ENCODE measurements around the gene GPRIN3.

- TF ChIP-seq CTCF (conservative IDR thresholded peaks at IDR 0.05; ENCODE audit: low read depth in 2 of 2): no peak
- no peak for TF ChIP-seq EZH2phosphoT487 (IDR thresholded peaks at IDR 0.05; ENCODE audit: unreplicated experiment)
- no peak for TF ChIP-seq POLR2AphosphoS5 (IDR thresholded peaks at IDR 0.05; ENCODE audit: low read depth)
- TF ChIP-seq, protein P1, sequence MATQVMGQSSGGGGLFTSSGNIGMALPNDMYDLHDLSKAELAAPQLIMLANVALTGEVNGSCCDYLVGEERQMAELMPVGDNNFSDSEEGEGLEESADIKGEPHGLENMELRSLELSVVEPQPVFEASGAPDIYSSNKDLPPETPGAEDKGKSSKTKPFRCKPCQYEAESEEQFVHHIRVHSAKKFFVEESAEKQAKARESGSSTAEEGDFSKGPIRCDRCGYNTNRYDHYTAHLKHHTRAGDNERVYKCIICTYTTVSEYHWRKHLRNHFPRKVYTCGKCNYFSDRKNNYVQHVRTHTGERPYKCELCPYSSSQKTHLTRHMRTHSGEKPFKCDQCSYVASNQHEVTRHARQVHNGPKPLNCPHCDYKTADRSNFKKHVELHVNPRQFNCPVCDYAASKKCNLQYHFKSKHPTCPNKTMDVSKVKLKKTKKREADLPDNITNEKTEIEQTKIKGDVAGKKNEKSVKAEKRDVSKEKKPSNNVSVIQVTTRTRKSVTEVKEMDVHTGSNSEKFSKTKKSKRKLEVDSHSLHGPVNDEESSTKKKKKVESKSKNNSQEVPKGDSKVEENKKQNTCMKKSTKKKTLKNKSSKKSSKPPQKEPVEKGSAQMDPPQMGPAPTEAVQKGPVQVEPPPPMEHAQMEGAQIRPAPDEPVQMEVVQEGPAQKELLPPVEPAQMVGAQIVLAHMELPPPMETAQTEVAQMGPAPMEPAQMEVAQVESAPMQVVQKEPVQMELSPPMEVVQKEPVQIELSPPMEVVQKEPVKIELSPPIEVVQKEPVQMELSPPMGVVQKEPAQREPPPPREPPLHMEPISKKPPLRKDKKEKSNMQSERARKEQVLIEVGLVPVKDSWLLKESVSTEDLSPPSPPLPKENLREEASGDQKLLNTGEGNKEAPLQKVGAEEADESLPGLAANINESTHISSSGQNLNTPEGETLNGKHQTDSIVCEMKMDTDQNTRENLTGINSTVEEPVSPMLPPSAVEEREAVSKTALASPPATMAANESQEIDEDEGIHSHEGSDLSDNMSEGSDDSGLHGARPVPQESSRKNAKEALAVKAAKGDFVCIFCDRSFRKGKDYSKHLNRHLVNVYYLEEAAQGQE (IDR thresholded peaks at IDR 0.05; ENCODE audit: unreplicated experiment): no peak
- TF ChIP-seq, protein P2, sequence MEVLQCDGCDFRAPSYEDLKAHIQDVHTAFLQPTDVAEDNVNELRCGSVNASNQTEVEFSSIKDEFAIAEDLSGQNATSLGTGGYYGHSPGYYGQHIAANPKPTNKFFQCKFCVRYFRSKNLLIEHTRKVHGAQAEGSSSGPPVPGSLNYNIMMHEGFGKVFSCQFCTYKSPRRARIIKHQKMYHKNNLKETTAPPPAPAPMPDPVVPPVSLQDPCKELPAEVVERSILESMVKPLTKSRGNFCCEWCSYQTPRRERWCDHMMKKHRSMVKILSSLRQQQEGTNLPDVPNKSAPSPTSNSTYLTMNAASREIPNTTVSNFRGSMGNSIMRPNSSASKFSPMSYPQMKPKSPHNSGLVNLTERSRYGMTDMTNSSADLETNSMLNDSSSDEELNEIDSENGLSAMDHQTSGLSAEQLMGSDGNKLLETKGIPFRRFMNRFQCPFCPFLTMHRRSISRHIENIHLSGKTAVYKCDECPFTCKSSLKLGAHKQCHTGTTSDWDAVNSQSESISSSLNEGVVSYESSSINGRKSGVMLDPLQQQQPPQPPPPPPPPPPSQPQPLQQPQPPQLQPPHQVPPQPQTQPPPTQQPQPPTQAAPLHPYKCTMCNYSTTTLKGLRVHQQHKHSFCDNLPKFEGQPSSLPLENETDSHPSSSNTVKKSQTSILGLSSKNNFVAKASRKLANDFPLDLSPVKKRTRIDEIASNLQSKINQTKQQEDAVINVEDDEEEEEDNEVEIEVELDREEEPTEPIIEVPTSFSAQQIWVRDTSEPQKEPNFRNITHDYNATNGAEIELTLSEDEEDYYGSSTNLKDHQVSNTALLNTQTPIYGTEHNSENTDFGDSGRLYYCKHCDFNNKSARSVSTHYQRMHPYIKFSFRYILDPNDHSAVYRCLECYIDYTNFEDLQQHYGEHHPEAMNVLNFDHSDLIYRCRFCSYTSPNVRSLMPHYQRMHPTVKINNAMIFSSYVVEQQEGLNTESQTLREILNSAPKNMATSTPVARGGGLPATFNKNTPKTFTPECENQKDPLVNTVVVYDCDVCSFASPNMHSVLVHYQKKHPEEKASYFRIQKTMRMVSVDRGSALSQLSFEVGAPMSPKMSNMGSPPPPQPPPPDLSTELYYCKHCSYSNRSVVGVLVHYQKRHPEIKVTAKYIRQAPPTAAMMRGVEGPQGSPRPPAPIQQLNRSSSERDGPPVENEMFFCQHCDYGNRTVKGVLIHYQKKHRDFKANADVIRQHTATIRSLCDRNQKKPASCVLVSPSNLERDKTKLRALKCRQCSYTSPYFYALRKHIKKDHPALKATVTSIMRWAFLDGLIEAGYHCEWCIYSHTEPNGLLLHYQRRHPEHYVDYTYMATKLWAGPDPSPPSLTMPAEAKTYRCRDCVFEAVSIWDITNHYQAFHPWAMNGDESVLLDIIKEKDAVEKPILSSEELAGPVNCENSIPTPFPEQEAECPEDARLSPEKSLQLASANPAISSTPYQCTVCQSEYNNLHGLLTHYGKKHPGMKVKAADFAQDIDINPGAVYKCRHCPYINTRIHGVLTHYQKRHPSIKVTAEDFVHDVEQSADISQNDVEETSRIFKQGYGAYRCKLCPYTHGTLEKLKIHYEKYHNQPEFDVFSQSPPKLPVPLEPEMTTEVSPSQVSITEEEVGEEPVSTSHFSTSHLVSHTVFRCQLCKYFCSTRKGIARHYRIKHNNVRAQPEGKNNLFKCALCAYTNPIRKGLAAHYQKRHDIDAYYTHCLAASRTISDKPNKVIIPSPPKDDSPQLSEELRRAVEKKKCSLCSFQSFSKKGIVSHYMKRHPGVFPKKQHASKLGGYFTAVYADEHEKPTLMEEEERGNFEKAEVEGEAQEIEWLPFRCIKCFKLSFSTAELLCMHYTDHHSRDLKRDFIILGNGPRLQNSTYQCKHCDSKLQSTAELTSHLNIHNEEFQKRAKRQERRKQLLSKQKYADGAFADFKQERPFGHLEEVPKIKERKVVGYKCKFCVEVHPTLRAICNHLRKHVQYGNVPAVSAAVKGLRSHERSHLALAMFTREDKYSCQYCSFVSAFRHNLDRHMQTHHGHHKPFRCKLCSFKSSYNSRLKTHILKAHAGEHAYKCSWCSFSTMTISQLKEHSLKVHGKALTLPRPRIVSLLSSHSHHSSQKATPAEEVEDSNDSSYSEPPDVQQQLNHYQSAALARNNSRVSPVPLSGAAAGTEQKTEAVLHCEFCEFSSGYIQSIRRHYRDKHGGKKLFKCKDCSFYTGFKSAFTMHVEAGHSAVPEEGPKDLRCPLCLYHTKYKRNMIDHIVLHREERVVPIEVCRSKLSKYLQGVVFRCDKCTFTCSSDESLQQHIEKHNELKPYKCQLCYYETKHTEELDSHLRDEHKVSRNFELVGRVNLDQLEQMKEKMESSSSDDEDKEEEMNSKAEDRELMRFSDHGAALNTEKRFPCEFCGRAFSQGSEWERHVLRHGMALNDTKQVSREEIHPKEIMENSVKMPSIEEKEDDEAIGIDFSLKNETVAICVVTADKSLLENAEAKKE (CRISPR knock-in tag; IDR thresholded peaks at IDR 0.05): no peak
- no peak for TF ChIP-seq EZH2 (IDR thresholded peaks at IDR 0.05; ENCODE audit: low read depth, unreplicated experiment)
- TF ChIP-seq CREB1 (CRISPR knock-in tag; IDR thresholded peaks at IDR 0.05; ENCODE audit: low read depth): no peak
- TF ChIP-seq STAT1 (IDR thresholded peaks at IDR 0.05; ENCODE audit: unreplicated experiment): no peak
These were observed 49.7 kb upstream of the GPRIN3 start for GRCh38 chr4:89357340-89357739.

Data from GM23338 (cell line).